Measurements from ENCODE around the gene TMPRSS2. TPM values are rescaled to one million over a fixed set of nuclear protein-coding genes. Genes with fewer than 3 reads are reported as not detected.

Gene TMPRSS2
- total RNA-seq, 1 experiment from 2014 or later: 1.1 TPM

GRCh38 chr21:41503331-41503730, 4.6 kb downstream of the TMPRSS2 start:
- H3K9me2 ChIP-seq (ENCODE audit: insufficient read depth): no peaks in the 10 kb centered on the region
- no peaks in the 10 kb centered on the region for H3K9me3 ChIP-seq (ENCODE audit: control insufficient read depth in 1 of 2, insufficient read depth in 1 of 2, low read depth in 1 of 2, low read length in 2 of 2)
- RAD21 ChIA-PET (ENCODE audit: low non-redundant PET in 1 of 2, low total read pairs in 2 of 2, uncharacterized antibody in 2 of 2, unreplicated experiment in 2 of 2): no interaction called here
- no peak overlapping the region for H3K4me2 ChIP-seq (ENCODE audit: low read length)
- POLR2A ChIA-PET: no interaction called here
- ATAC-seq (no peak), DNase-seq (ENCODE audit: low read depth, low spot score) (no peak)
- H3K27ac ChIP-seq (ENCODE audit: low read depth, low read length): no peak overlapping the region
- BruUV-seq (replicated peaks): no TSS peak
- H4K20me1 ChIP-seq (ENCODE audit: insufficient read depth): no peaks in the 10 kb centered on the region
- CTCF ChIA-PET: no interaction called here
- no peaks in the 10 kb centered on the region for H3K79me2 ChIP-seq (ENCODE audit: insufficient read depth, low read length)
- no peaks in the 10 kb centered on the region for H3K4me1 ChIP-seq (ENCODE audit: control insufficient read depth in 1 of 2, insufficient read depth in 2 of 2, low read length in 2 of 2)
- H2AFZ ChIP-seq (ENCODE audit: low read depth, low read length, poor library complexity, severe bottlenecking): no peak overlapping the region
- intact Hi-C loops (cut with micrococcal nuclease): no loop called here
- no peak overlapping the region for H3K9ac ChIP-seq (ENCODE audit: low read length)
- H3K4me3 ChIP-seq (replicated peaks in 1 of 2; ENCODE audit: low read depth in 1 of 2, low read length in 2 of 2): no peak overlapping the region
- no peaks in the 10 kb centered on the region for H3K36me3 ChIP-seq (ENCODE audit: control insufficient read depth in 1 of 2, insufficient read depth in 2 of 2, low read length in 2 of 2)
- no peak for TF ChIP-seq JUND (IDR thresholded peaks at IDR 0.05)
- TF ChIP-seq SRF (IDR thresholded peaks at IDR 0.05; ENCODE audit: low read depth): no peak
- no peak for TF ChIP-seq CEBPB (IDR thresholded peaks at IDR 0.05; ENCODE audit: low read depth)
- no peak for TF ChIP-seq TCF7L2 (IDR thresholded peaks at IDR 0.05; ENCODE audit: borderline replicate concordance, extremely low read depth, insufficient read depth, insufficient read length)
- no peak for TF ChIP-seq REST (IDR thresholded peaks at IDR 0.05; ENCODE audit: low read depth)
- TF ChIP-seq EGR1 (IDR thresholded peaks at IDR 0.05; ENCODE audit: low read depth): no peak
- TF ChIP-seq EZH2 (IDR thresholded peaks at IDR 0.05): no peak
- no peak for TF ChIP-seq RAD21 (IDR thresholded peaks at IDR 0.05; ENCODE audit: low read depth)
- no peak for TF ChIP-seq ATF3 (IDR thresholded peaks at IDR 0.05)
- no peak for TF ChIP-seq SIN3A (IDR thresholded peaks at IDR 0.05; ENCODE audit: low read depth)
- no peak for TF ChIP-seq ZBTB33 (IDR thresholded peaks at IDR 0.05; ENCODE audit: extremely low read depth, insufficient replicate concordance, low read length)
- no peak for TF ChIP-seq CTCF (IDR thresholded peaks at IDR 0.05 in 2 of 3, conservative IDR thresholded peaks at IDR 0.05 in 1 of 3; ENCODE audit: borderline replicate concordance in 1 of 3, insufficient read depth in 1 of 3, low read depth in 2 of 3, low read length in 2 of 3)
- peaks cover 10% of the 10 kb centered on the region for H3K27me3 ChIP-seq (ENCODE audit: insufficient read depth, low read length)

Data from HCT116 (cell line).